Hematopoietic multipotent progenitor cell treated with erythropoietin and hydrocortisone succinate and interleukin-3 and kit ligand, for 4 days (in vitro differentiated cells): ENCODE data around the gene KIFC1.
A peak's percentile ranks its signal among the peaks of the same experiment; 100 is the strongest.

Experiments
- DNase-seq: peaks from one replicate; pipeline ENCODE4 v3.0.0-alpha.2; 2015

KIFC1 gene

GRCh38 chr6:33427585-33428223 is 36.1 kb downstream of the KIFC1 start:
- DNase-seq: peak; percentile 68

DNA sequence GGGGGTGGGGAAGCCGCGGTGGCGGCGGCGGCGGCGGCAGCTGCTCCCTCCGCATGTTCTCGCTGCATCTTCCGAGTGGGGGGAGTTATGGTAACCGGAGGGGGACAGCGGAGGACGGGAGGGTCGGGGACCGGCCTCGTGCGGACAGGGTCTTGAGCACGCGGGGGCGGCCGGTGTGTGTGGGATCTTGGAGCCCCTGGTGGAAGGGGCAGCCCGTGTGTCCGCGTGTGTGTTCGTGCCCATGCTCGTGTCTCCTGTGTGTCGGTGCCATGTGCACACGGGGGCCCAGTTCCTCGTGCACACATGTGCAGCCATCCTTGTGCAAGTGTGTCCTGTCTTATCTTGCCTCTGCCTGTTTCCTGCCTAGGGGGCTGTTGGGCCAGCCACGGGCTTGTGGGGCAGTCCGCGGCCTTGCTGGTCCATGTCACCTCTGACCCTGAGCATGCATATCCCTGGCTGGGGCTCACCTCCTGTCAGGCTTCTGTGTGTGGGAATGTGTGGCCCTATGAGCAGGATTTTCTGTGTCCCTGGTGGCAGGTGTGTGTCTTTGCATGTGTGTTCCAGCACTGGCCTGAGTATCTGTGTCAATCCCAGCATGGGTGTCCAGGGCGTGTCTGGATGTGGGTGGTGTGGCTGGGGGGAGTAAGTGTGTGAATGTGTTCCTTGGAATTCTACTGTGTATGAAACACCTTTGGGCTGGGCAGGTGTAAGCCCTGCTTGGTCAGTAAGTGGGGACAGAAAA is 36.8 kb downstream of the KIFC1 start:
- DNase-seq: peak; percentile 92

GRCh38 chr6:33428966-33429749 is 37.5 kb downstream of the KIFC1 start:
- DNase-seq: no peak

GRCh38 chr6:33429750-33430052 is 38.1 kb downstream of the KIFC1 start:
- DNase-seq: no peak

DNA sequence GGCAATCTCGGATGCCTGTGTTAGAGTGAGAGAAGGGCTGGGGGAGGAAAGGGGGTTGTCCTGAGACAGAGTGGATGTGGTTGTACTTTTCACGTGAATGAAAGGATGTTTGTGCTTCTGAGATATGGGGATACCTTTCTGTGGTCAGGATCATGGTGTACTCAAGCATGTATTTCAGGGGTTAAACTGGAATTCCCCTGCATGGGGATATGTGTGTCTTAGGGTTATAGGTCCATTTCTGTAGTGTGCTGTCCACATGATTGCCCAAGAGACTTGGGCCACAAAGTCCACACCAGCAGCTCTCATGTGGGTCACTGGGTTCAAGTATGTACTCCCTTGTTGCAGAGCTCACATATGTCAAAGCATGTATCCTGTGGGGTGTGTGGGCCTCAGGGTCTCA is 38.7 kb downstream of the KIFC1 start:
- no peak for DNase-seq

- peak; percentile 95 for DNase-seq
Observed at GRCh38 chr6:33430991-33431879, 39.6 kb downstream of the KIFC1 start.

GRCh38 chr6:33431880-33432541 is 40.4 kb downstream of the KIFC1 start:
- peak; percentile 63 for DNase-seq

GRCh38 chr6:33432546-33432945 is 40.9 kb downstream of the KIFC1 start:
- no peak for DNase-seq

DNA sequence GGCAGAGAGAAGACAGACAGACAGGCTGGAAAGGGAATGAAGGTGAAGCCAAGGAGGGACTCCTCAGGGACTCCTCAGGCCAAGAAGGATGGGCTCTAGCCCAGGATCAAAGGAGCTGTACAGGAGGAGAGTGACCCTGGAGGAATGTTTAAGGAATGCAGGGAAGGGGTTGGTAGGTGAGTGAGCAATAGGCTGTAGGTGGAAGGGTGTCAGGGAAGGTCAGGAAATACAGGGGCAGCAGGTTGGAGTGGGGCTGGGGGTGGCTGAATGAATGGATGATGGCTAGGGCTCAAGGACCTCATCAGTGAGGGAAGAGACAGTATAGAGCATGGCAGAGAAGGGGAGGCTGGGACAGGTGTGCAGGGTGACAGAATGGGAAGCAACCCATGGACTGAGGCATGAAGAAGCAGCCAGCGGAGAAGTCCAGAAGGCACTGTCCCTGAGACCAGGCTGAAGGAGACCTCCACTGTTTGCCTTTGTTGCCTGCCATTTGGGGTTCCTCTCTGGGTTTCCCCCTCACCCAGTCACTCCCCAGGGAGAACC is 41.4 kb downstream of the KIFC1 start:
- no peak for DNase-seq

DNA sequence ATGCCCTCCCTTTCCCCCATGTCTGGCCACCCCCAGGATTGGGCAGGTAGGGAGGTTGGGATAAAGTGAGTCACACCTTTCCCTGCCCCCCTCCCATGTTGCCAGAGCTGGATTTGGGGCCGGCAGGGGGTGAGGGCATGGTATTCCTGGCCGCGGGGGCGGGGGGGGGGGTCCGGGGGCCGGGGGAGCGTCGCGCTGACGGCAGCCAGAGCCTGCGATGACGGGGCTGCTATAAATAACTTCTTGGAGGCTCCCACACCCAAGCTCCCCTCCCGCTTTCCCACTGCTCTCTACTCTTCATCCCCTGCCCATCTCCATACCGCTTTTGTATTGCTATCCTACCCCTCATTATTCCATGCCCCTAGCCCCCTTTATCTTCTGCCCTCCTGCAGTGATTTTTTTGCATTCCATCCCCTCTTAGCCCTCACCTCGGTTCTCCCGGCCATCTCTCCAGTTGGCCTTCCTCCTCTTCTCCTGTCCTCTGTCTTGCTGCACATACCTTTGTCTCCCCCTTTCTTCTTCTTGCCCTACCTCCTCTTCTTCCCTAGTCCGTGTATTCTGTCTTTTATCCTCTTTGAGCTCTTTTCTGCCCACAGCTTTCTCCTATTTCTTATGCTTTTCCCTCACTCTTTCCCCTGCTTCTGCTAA is 42.0 kb downstream of the KIFC1 start:
- no peak for DNase-seq

GRCh38 chr6:33434961-33435360 is 43.3 kb downstream of the KIFC1 start:
- no peak for DNase-seq

DNA sequence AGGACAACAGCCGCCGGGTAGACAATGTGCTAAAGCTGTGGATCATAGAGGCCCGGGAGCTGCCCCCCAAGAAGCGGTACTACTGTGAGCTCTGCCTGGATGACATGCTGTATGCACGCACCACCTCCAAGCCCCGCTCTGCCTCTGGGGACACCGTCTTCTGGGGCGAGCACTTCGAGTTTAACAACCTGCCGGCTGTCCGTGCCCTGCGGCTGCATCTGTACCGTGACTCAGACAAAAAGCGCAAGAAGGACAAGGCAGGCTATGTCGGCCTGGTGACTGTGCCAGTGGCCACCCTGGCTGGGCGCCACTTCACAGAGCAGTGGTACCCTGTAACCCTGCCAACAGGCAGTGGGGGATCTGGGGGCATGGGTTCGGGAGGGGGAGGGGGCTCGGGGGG is 46.0 kb downstream of the KIFC1 start:
- DNase-seq: no peak

DNA sequence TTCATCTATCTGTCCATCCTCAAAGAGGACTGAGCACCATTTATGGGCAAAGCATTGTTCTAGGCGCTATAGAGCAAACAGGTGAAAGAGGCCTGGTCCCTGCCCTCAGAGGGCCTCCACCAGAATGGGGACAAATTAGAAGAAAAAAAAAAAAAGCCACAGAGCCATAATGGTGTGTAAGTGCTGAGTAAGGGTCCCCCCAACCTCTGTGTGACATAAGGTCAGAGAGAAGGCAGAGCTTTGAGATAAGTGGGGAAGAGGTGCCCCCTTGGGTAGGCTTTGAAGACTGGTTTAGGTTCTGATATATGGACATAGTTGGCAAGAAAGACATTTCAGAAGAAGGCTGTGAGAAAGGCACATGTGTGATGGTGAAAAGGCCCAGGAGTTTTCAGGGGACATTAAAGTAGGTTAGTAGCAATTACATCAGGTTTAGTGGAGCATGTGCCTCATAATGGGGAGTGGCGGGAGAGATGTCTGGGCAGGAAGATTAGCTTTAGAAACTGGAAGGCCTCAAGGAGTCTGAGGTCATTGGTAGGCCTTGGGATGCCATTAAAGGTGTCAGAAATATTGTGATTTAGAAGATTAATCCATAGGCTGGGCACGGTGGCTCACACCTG is 47.5 kb downstream of the KIFC1 start:
- DNase-seq: no peak

GRCh38 chr6:33439956-33440648 is 48.5 kb downstream of the KIFC1 start:
- DNase-seq: no peak

DNA sequence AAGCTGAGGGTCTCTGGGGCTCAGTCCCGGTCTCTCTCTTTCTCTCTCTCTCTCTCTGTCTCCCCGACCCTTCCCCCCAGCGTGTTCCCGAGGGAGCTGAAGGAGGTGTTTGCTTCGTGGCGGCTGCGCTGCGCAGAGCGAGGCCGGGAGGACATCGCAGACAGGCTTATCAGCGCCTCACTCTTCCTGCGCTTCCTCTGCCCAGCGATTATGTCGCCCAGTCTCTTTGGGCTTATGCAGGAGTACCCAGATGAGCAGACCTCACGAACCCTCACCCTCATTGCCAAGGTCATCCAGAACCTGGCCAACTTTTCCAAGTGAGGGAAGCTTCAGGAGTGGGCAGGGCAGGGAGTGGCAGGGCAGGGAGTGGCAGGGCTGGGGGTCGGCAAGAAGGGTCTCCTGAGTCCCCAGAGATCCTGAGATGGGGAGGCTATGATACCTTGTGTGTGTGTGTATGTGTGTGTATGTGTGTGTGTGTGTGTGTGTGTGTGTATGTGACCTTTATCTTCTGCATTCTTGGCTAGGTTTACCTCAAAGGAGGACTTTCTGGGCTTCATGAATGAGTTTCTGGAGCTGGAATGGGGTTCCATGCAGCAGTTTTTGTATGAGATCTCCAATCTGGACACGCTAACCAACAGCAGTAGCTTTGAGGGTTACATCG is 49.2 kb downstream of the KIFC1 start:
- peak; percentile 39 for DNase-seq

- DNase-seq: no peak
Observed at GRCh38 chr6:33441457-33441856, 49.8 kb downstream of the KIFC1 start.

DNA sequence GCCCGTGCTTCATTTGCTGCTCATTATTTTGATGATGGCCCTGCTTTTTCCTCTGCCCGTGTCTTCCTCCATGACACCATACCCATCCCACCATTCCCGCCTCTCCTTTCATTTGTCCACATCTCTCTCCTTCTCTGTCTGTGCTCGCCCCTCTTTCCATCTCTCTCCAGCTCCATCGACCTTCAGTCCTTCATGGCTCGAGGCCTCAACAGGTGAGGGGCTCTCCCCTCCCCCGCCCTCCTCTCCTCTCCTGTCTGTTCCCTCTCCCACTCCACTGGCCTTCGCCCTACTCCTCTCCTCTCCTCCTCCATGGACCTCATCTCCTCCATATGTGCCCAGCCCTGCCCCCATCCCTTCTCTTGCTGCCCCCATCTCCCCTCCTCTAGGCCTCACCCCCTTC is 50.7 kb downstream of the KIFC1 start:
- DNase-seq: no peak

- DNase-seq: no peak
Observed at GRCh38 chr6:33443025-33443424, 51.4 kb downstream of the KIFC1 start.

DNA sequence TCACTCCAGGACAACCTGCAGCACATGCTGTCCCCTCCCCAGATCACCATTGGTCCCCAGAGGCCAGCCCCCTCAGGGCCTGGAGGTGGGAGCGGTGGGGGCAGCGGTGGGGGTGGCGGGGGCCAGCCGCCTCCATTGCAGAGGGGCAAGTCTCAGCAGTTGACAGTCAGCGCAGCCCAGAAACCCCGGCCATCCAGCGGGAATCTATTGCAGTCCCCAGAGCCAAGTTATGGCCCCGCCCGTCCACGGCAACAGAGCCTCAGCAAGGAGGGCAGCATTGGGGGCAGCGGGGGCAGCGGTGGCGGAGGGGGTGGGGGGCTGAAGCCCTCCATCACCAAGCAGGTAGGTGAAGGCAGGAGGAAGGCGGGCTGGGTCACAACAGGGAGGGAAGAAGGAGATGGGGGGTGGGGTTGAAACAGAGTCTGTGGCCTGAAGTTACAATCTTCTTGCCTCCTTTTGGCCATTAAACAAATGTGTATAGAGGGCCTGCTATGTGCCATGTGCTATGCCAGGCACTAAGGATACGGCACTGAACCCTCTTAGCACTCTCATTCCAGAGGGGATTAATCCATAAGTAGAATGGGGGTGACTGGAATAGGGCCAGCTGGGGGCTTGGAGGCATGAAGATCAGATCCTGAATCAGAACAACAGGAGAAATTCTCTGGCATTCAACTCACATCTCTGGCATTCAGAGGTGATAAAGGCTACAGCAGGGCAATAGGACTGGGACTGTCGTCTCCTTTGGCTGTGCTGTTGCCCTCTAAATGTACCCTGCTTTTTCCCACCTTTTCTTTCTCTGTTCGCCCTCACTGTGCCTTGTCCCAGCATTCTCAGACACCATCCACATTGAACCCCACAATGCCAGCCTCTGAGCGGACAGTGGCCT is 52.2 kb downstream of the KIFC1 start:
- DNase-seq: no peak
